GM13976 (cell line): ENCODE measurements around the gene TOR1AIP1.

ENCODE experiments used
- DNase-seq: peaks from one replicate; pipeline ENCODE4 v3.0.0; 2012; ENCODE audit warnings: low spot score
- in situ Hi-C: fragments of 300-500 bp; cut with MboI; formaldehyde crosslinking; loops from one replicate; pipeline ENCODE4 v1.12.0; 2022; ENCODE audit warnings: low sequenced_read_pairs, mixed read lengths, inconsistent platforms; ENCODE audit not compliant: unreplicated experiment
- TF ChIP-seq, protein P1 (sequence below): IDR thresholded peaks from 2 replicates; pipeline ENCODE4 v1.5.1; 2012; ENCODE audit warnings: borderline replicate concordance, mild to moderate bottlenecking; ENCODE audit not compliant: insufficient read depth; ENCODE audit errors: extremely low read depth, missing control alignments, control extremely low read depth

The TOR1AIP1 gene

DNA sequence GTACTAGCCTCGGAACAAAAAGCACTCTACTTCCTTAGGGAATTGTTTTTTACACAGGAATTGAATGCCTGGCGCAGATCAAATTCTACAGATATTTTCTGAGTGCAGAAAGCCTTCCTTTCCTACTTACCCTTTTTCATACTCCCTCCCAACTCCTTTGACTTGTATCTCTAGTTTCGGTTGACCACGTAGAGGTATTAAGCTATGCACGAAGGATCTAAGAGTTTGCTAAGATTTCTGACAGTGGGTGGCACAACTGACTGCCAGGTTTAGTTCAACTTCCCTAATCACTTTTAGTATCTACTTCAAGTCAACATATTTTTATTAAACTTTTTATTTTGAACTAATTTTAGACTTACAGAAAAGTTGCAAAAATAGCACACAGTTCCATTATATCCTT, 9.5 kb upstream of the TOR1AIP1 start:
- TF ChIP-seq, protein P1, sequence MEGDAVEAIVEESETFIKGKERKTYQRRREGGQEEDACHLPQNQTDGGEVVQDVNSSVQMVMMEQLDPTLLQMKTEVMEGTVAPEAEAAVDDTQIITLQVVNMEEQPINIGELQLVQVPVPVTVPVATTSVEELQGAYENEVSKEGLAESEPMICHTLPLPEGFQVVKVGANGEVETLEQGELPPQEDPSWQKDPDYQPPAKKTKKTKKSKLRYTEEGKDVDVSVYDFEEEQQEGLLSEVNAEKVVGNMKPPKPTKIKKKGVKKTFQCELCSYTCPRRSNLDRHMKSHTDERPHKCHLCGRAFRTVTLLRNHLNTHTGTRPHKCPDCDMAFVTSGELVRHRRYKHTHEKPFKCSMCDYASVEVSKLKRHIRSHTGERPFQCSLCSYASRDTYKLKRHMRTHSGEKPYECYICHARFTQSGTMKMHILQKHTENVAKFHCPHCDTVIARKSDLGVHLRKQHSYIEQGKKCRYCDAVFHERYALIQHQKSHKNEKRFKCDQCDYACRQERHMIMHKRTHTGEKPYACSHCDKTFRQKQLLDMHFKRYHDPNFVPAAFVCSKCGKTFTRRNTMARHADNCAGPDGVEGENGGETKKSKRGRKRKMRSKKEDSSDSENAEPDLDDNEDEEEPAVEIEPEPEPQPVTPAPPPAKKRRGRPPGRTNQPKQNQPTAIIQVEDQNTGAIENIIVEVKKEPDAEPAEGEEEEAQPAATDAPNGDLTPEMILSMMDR, result no peak
- in situ Hi-C loops, result no loop called here
- no peak for DNase-seq

DNA sequence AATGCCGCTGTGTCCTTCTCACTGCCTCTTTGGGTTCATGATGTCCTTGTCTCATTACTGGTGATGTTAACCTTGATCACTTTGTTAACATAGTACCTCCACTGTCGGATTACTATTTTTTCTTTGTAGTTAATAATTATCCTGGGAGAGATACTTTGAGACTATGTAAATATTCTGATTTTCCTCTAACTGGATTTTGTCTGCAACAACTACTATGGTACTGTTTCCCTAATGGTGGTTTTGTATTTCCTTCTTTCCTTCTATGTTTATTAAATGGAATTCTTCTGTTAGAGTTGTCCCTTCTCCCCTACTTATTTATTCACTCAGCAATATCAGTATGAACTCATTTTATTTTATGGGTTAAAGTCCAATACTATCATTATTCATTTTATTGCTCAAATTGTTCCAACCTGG, 8.6 kb upstream of the TOR1AIP1 start:
- TF ChIP-seq, protein P1, result no peak
- DNase-seq, result no peak
- in situ Hi-C loops, result no loop called here

DNA sequence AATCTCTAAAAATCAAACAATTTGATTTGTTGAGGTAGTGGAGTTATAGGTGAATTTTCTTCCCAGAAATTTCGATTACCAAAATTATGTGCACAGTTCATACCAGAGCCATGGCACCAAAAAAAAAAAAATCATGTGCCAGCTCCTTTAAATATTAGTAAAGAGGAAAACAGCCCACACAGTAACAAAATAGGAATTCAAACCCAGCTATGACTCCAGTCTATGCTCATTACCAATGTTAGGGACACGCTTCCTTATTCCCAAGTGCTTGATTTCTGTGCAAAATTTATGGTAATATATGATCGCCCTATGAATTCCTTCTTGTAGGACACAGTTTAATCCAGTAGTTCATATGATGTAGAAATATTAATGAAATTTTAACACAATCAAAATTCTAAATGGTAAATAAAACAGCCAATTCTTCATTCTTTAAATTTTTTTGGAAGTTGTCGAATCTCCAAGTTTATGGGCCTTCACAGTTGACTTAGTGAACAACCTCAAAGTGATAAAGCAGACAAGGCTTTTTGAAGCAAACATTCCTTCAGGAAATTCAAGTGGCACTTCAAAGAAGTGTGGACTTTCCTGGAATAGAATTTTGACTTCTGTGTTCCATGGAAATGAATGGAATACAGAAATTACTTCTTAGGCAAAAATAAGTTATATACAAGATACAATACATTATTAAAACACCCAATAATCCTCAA, 6.3 kb upstream of the TOR1AIP1 start:
- TF ChIP-seq, protein P1, result no peak
- in situ Hi-C loops, result loop anchor here (25.0 kb wide), 1 partner anchor 612 kb away; no protein-coding TSS in a partner anchor
- no peak for DNase-seq

DNA sequence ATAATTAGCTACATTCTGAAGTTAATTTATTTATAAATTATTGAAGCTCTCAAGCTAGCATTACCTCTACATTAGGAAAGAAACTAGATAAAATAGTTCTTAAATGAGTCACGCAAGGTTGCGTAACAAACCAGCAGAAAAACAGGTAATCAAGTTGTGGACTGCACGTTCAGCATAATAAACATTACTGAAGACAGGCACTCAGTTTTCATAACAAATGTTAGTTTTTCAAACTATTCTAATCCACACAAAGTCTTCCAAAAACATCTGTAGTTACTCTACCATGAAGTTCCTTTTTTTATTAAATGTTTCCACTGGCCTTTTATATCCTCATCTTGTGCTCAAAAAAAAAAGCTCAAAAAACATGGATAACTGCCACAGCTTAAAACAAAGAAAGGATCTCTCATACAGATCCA, 5.8 kb upstream of the TOR1AIP1 start:
- no peak for DNase-seq
- TF ChIP-seq, protein P1, result no peak
- in situ Hi-C loops, result loop anchor here (25.0 kb wide), 1 partner anchor 611 kb away; no protein-coding TSS in a partner anchor

DNA sequence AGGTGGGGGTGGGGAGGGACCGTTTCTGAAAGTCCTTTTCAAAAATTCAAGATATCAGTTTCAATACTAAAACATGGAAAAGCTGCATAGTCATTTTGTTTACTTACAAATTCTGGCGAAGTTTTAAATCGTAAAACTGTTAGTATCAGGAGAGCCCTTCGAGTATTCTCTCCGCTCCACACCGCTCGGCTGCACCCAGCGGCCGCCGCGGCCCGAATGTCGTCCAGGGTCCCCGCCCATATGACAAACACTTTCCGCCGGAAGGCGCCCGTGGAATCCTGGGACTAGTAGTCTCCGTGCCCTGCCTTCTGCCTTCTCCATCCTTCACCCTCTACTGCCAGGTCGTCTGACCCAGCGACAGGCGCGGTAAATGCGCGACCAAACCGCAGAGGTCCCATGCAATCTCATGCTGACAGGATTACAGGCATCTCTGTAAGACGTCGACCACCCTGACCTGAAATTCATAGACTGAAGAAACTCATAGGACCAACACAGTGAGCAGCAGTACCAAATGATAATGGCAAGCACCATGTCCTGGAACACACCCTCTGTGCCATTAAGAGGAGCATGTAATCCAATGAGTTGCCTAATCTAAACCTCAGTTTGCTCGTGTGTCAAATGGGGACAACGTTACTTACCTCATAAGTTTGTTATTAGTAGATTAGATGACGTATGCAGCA, 4.4 kb upstream of the TOR1AIP1 start, which contains the start of gene TOR1AIP2:
Gene TOR1AIP2, minus strand, starts transcription at position 218 of the 680 bp plus-strand sequence. CDS start 25,138 bp downstream, outside the sequence.
- in situ Hi-C loops, result loop anchor here (25.0 kb wide), 1 partner anchor 610 kb away; no protein-coding TSS in a partner anchor
- TF ChIP-seq, protein P1, result no peak

DNA sequence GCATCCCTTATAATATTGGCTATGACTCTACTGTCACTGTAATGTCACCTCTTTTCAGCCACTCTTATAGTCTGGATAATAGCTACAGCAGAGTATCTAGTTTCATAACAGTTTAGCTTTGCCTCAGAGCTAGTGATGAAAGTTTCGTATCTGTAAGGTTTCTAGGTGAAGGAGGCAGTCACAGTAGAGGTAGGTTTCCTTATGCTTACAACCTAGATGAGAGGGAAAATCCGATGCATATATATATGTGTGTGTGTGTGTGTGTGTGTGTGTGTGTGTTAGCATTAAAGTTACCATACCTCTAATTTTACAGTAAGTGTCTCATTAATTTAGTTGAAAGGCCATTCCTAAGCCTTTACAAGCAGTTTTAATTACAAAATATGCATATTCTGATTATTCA, 2.3 kb upstream of the TOR1AIP1 start:
- DNase-seq, result peak; percentile 26
- TF ChIP-seq, protein P1, result no peak
- in situ Hi-C loops, result loop anchor here (25.0 kb wide), 1 partner anchor 608 kb away; no protein-coding TSS in a partner anchor

More for the DNA sequence above, 4.4 kb upstream of the TOR1AIP1 start, which contains the start of gene TOR1AIP2:
- DNase-seq, result peak; percentile 87
